Endothelial cell of umbilical vein (primary cell): ENCODE results near the gene CEP57L1. TPM values are rescaled to one million over a fixed set of nuclear protein-coding genes. Genes with fewer than 3 reads are reported as not detected.
A peak's percentile ranks its signal among the peaks of the same experiment; 100 is the strongest.

Experiments
- BruUV-seq: library from RNA; stranded (reverse); fragments of 400-500 nt; replicated peaks from 2 replicates; lab custom pipeline; 2021; lab: Mats Ljungman, UMichigan
- CTCF ChIA-PET: fragments of 300-600, 350-600 bp; sonication (Branson Sonifier 250); formaldehyde crosslinking; loops from one replicate; lab custom pipeline; 2021; ENCODE audit warnings: antibody characterized with exemption, inconsistent platforms; lab: Charles Lee
- POLR2A ChIA-PET: fragments of 300-600, 350-600 bp; sonication (Branson Sonifier 250); formaldehyde crosslinking; loops from one replicate; lab custom pipeline; 2021; ENCODE audit warnings: antibody characterized with exemption, inconsistent platforms; lab: Charles Lee
- DNase-seq: peaks from one replicate; pipeline ENCODE4 v3.0.0-alpha.2; 2011; ENCODE audit warnings: low read depth, low spot score
- FAIRE-seq: peaks from 2 replicates; lab custom pipeline; 2011; peaks lifted over from hg19 to GRCh38; lab: Jason Lieb, UNC
- H2AFZ ChIP-seq: 2 replicates; pipeline ENCODE4 v1.6.0; 2012; ENCODE audit warnings: low read depth, low read length, control low read depth, inconsistent platforms
- H3K27ac ChIP-seq: 2 replicates; pipeline ENCODE4 v1.5.1; 2011; ENCODE audit warnings: low read depth, mild to moderate bottlenecking, control low read depth, low read length, moderate library complexity; ENCODE audit not compliant: insufficient read depth
- H3K27me3 ChIP-seq, 2 experiments: 2 replicates each; pipeline versions ENCODE4 v1.6.0 to v1.6.1; 2011; ENCODE audit warnings: low read length in 2 of 2, mixed read lengths in 1 of 2; ENCODE audit not compliant: control insufficient read depth in 2 of 2, insufficient read depth in 2 of 2
- H3K36me3 ChIP-seq, 2 experiments: 2 replicates in 1 of 2; 3 replicates in 1 of 2; pipeline ENCODE4 v1.5.1; 2011; ENCODE audit warnings: low read length in 2 of 2, mild to moderate bottlenecking in 1 of 2, moderate library complexity in 1 of 2; ENCODE audit not compliant: control insufficient read depth in 2 of 2, insufficient read depth in 2 of 2; ENCODE audit errors: extremely low read depth in 1 of 2
- H3K4me1 ChIP-seq: 3 replicates; pipeline ENCODE4 v1.5.1; 2011; ENCODE audit warnings: mild to moderate bottlenecking, low read length; ENCODE audit not compliant: control insufficient read depth, insufficient read depth; ENCODE audit errors: extremely low read depth
- H3K4me2 ChIP-seq: 2 replicates; pipeline ENCODE4 v1.6.1; 2011; ENCODE audit warnings: low read length, control low read depth, mixed read lengths; ENCODE audit not compliant: insufficient read depth
- H3K4me3 ChIP-seq, 3 experiments: fragments of 200-600 bp in 1 of 3; sonication (generic), shearing (Covaris generic) in 1 of 3; replicated peaks in 1 of 3; 2 replicates each; pipeline ENCODE4 v1.5.1; 2011 to 2016; ENCODE audit warnings: control low read depth in 3 of 3, low read length in 3 of 3, mild to moderate bottlenecking in 2 of 3, inconsistent platforms in 1 of 3, low read depth in 1 of 3, moderate library complexity in 1 of 3; ENCODE audit not compliant: insufficient read depth in 1 of 3
- H3K79me2 ChIP-seq: 2 replicates; pipeline ENCODE4 v1.6.0; 2012; ENCODE audit warnings: low read length, inconsistent platforms; ENCODE audit not compliant: control insufficient read depth, insufficient read depth
- H3K9ac ChIP-seq: replicated peaks from 2 replicates; pipeline ENCODE3; 2011; ENCODE audit warnings: low read length, control low read depth; ENCODE audit not compliant: insufficient read depth; ENCODE audit errors: extremely low read depth
- H3K9me1 ChIP-seq: replicated peaks from 3 replicates; pipeline ENCODE4 v1.6.0; 2011; ENCODE audit warnings: mild to moderate bottlenecking, low read length; ENCODE audit not compliant: control insufficient read depth, insufficient read depth; ENCODE audit errors: extremely low read depth
- H3K9me3 ChIP-seq: replicated peaks from 2 replicates; pipeline ENCODE4 v1.5.1; 2012; ENCODE audit warnings: low read length, inconsistent platforms; ENCODE audit not compliant: control insufficient read depth, insufficient read depth
- H4K20me1 ChIP-seq: replicated peaks from 2 replicates; pipeline ENCODE3; 2011; ENCODE audit warnings: mild to moderate bottlenecking, low read length; ENCODE audit not compliant: control insufficient read depth, insufficient read depth; ENCODE audit errors: extremely low read depth
- EZH2 ChIP-seq: IDR thresholded peaks from 2 replicates; pipeline ENCODE4 v1.6.1; 2012; ENCODE audit warnings: borderline replicate concordance, low read depth, mild to moderate bottlenecking, moderate library complexity, low read length, inconsistent platforms; ENCODE audit not compliant: severe bottlenecking
- FOS ChIP-seq: IDR thresholded peaks from 2 replicates; pipeline ENCODE4 v1.6.1; 2011; ENCODE audit warnings: mild to moderate bottlenecking, low read length, moderate library complexity, borderline replicate concordance; ENCODE audit not compliant: insufficient read depth
- GATA2 ChIP-seq: IDR thresholded peaks from 2 replicates; pipeline ENCODE4 v1.7.0; 2011; ENCODE audit warnings: low read depth, mild to moderate bottlenecking, moderate library complexity, mixed read lengths, low read length; ENCODE audit not compliant: insufficient read length, insufficient read depth
- JUN ChIP-seq: IDR thresholded peaks from 2 replicates; pipeline ENCODE4 v1.6.1; 2011; ENCODE audit warnings: borderline replicate concordance, low read depth; ENCODE audit not compliant: insufficient read length, insufficient read depth
- MYC ChIP-seq: IDR thresholded peaks from one replicate; pipeline ENCODE4 v1.6.1; 2011; ENCODE audit warnings: mild to moderate bottlenecking, low read depth, low read length
- POLR2A ChIP-seq: IDR thresholded peaks from 2 replicates; pipeline ENCODE4 v1.6.1; 2012; ENCODE audit warnings: low read depth, mild to moderate bottlenecking, control low read depth, low read length
- POLR2AphosphoS5 ChIP-seq: IDR thresholded peaks from 2 replicates; pipeline ENCODE4 v1.6.1; 2012; ENCODE audit warnings: low read depth, mild to moderate bottlenecking, control low read depth, low read length, moderate library complexity; ENCODE audit not compliant: insufficient read depth
- dilution Hi-C: fragments of 300-500 bp; cut with MboI; formaldehyde crosslinking; loops from one replicate; pipeline ENCODE4 v1.15.0; 2019; ENCODE audit warnings: low sequenced_read_pairs; ENCODE audit not compliant: extremely low pct_ligation_motif_present
- intact Hi-C: fragments of 100-400 bp; cut with micrococcal nuclease; formaldehyde crosslinking; loops from one replicate; pipeline ENCODE4 v1.10.0; 2022
- polyA plus RNA-seq, 4 experiments: library from polyadenylated mRNA; depleted of rRNA in 3 of 4; stranded (reverse) in 3 of 4; unstranded in 1 of 4; fragments of >200 nt; gene quantifications; 2 replicates each; pipeline versions ENCODE4 v1.2.1 to v1.2.3, GENCODE V29; 2011 to 2012; ENCODE audit warnings: missing spikeins in 1 of 4
- total RNA-seq: library from RNA; stranded (reverse); gene quantifications from 2 replicates; pipeline ENCODE4 v1.2.3, GENCODE V29; 2021
- TF ChIP-seq, protein P1 (sequence below): IDR thresholded peaks from 2 replicates; pipeline ENCODE4 v1.6.1; 2011; ENCODE audit not compliant: insufficient read depth, insufficient read length
- TF ChIP-seq, protein P2 (sequence below), 2 donors: IDR thresholded peaks; 1 replicate in 1 of 2; 2 replicates in 1 of 2; pipeline ENCODE4 v1.5.1; 2011; ENCODE audit warnings: low read length in 2 of 2, mild to moderate bottlenecking in 2 of 2, moderate library complexity in 2 of 2, control low read depth in 1 of 2, inconsistent platforms in 1 of 2, low read depth in 1 of 2; ENCODE audit not compliant: insufficient read depth in 1 of 2; ENCODE audit errors: extremely low read depth in 1 of 2

CEP57L1 gene
- total and polyA plus RNA-seq, 2 donors (not counting 3 experiments of a cell fraction or from before 2014, with no cell fraction given), result 7.8 to 20.9 TPM

DNA sequence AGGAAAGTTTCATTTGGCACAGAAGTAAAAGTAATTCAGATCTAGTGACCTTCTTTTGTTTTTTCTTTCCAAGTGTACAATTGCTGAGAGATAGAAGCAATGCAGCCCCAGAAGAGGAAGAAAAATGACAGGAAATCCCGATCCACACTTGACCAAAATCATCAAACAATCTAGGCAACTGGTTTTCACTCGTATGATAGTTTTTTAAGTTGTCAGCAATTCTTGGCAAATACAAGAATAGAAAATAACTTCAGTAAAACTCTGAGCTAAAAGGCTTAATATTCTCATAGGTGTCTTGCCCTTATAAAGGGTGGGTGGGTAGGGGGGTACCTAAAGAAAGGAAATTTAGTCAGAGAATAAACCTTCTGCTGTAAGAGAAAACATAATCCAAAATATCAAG is 36.7 kb upstream of the CEP57L1 start:
- POLR2A ChIA-PET, result no interaction called here
- Histone ChIP-seq H3K9me1 (peaks cover 3% of the 10 kb centered on the region), H2AFZ (no peak overlapping the region), H3K4me2 (peak overlapping the region; percentile 16), H4K20me1 (no peaks in the 10 kb centered on the region), H3K4me1 (peaks cover 25% of the 10 kb centered on the region), H3K4me3 (no peak overlapping the region), H3K36me3 (no peaks in the 10 kb centered on the region), H3K27ac (no peak overlapping the region), H3K27me3 (no peaks in the 10 kb centered on the region), H3K9me3 (no peaks in the 10 kb centered on the region), H3K79me2 (no peaks in the 10 kb centered on the region), H3K9ac (no peak overlapping the region)
- FAIRE-seq (no peak), DNase-seq (no peak)
- TF ChIP-seq FOS (no peak), POLR2A (no peak), GATA2 (no peak), MYC (no peak), POLR2AphosphoS5 (no peak)
- TF ChIP-seq, protein P1, sequence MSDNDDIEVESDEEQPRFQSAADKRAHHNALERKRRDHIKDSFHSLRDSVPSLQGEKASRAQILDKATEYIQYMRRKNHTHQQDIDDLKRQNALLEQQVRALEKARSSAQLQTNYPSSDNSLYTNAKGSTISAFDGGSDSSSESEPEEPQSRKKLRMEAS, result no peak
- dilution Hi-C loops, result no loop called here
- intact Hi-C loops, result loop anchor here (1.0 kb wide), 2 partner anchors 36 to 49 kb away; partner anchors contain the start of gene SESN1
- CTCF ChIA-PET, result interaction anchor here (0.7 to 1.5 kb wide), 9 partner anchors 9 to 517 kb away, joined by 3 to 11 read pairs (median 3); no protein-coding TSS in a partner anchor
- no TSS peak for BruUV-seq

DNA sequence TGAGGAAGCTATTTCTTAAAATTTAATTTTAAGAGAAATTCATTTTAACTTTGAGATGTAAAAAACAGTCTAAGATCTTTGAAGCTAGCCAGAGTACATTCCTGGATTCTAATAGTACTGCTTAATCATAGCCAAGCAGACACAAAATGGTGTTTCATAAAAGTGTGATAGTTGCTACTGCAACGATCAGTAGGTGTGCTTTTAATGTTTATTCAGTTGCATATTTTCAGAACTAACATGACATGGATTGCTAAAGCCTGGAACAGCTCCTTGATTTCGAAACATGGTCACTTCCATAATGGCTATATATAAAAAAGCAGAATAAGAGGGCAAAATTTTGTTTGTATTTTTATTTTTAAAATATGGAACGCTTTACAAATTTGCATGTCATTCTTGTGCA is 36.2 kb upstream of the CEP57L1 start:
- no peak for FAIRE-seq
- no peaks in the 10 kb centered on the region for H3K79me2 ChIP-seq
- no peaks in the 10 kb centered on the region for H4K20me1 ChIP-seq
- peaks cover 25% of the 10 kb centered on the region for H3K4me1 ChIP-seq
- no peaks in the 10 kb centered on the region for H3K36me3 ChIP-seq
- DNase-seq, result no peak
- no peak overlapping the region for H2AFZ ChIP-seq
- CTCF ChIA-PET, result interaction anchor here (0.7 to 1.7 kb wide), 11 partner anchors 9 to 517 kb away, joined by 3 to 11 read pairs (median 4); no protein-coding TSS in a partner anchor
- H3K4me3 ChIP-seq, result no peak overlapping the region
- H3K4me2 ChIP-seq, result peak overlapping the region; percentile 8
- no peaks in the 10 kb centered on the region for H3K9me3 ChIP-seq
- no peak for TF ChIP-seq EZH2
- no peak for TF ChIP-seq MYC
- no peak for TF ChIP-seq POLR2AphosphoS5
- no peak for TF ChIP-seq JUN
- no peak for TF ChIP-seq GATA2
- TF ChIP-seq, protein P1, result no peak
- no peak for TF ChIP-seq POLR2A
- TF ChIP-seq, protein P2, sequence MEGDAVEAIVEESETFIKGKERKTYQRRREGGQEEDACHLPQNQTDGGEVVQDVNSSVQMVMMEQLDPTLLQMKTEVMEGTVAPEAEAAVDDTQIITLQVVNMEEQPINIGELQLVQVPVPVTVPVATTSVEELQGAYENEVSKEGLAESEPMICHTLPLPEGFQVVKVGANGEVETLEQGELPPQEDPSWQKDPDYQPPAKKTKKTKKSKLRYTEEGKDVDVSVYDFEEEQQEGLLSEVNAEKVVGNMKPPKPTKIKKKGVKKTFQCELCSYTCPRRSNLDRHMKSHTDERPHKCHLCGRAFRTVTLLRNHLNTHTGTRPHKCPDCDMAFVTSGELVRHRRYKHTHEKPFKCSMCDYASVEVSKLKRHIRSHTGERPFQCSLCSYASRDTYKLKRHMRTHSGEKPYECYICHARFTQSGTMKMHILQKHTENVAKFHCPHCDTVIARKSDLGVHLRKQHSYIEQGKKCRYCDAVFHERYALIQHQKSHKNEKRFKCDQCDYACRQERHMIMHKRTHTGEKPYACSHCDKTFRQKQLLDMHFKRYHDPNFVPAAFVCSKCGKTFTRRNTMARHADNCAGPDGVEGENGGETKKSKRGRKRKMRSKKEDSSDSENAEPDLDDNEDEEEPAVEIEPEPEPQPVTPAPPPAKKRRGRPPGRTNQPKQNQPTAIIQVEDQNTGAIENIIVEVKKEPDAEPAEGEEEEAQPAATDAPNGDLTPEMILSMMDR (IDR thresholded peaks at IDR 0.05; ENCODE audit: extremely low read depth in 1 of 2, insufficient read depth in 1 of 2, low read depth in 1 of 2, low read length in 2 of 2), result no peak
- no peak for TF ChIP-seq FOS
- H3K27me3 ChIP-seq, result no peaks in the 10 kb centered on the region
- peaks cover 3% of the 10 kb centered on the region for H3K9me1 ChIP-seq
- no peak overlapping the region for H3K27ac ChIP-seq
- dilution Hi-C loops, result no loop called here
- BruUV-seq, result no TSS peak
- intact Hi-C loops, result loop anchor here (1.0 kb wide), 2 partner anchors 35 to 50 kb away; partner anchors contain the start of gene SESN1
- no peak overlapping the region for H3K9ac ChIP-seq
- POLR2A ChIA-PET, result no interaction called here
